ENCODE results near the gene SLC39A11. TPM values are rescaled to one million over a fixed set of nuclear protein-coding genes. Genes with fewer than 3 reads are reported as not detected.
A peak's percentile ranks its signal among the peaks of the same experiment; 100 is the strongest.

Gene SLC39A11
- total and polyA plus RNA-seq, 2 of the 13 experiments (the other 11 are each of a cell fraction or from before 2014, with no cell fraction given): 17.2 to 31.5 TPM

DNA sequence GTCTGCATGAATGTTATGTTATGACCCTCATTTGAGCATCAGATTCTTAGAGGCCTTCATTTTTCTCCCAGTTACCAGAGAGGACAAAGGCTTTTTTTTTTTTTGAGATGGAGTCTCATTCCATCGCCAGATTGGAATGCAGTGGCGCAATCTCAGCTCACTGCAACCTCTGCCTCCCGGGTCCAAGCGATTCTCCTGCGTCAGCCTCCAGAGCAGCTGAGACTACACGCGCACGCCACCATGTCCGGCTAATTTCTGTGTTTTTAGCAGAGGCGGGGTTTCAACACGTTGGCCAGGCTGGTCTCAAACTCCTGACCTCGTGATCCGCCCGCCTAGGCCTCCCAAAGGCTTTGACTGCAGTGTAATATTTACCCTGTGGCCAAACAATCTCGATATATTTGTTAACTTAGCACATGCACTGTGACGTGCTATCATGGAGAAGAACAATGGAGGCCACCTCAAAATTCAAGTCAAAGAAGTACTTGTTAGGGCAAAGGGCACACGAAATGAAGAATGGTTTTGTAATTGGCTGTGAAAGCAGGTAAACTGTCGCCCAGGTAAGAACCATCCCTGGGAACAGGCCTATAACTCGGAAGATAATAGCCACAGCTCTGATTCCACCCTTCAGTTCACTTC is 303.4 kb downstream of the SLC39A11 start (continued):
- TF ChIP-seq, protein P1, sequence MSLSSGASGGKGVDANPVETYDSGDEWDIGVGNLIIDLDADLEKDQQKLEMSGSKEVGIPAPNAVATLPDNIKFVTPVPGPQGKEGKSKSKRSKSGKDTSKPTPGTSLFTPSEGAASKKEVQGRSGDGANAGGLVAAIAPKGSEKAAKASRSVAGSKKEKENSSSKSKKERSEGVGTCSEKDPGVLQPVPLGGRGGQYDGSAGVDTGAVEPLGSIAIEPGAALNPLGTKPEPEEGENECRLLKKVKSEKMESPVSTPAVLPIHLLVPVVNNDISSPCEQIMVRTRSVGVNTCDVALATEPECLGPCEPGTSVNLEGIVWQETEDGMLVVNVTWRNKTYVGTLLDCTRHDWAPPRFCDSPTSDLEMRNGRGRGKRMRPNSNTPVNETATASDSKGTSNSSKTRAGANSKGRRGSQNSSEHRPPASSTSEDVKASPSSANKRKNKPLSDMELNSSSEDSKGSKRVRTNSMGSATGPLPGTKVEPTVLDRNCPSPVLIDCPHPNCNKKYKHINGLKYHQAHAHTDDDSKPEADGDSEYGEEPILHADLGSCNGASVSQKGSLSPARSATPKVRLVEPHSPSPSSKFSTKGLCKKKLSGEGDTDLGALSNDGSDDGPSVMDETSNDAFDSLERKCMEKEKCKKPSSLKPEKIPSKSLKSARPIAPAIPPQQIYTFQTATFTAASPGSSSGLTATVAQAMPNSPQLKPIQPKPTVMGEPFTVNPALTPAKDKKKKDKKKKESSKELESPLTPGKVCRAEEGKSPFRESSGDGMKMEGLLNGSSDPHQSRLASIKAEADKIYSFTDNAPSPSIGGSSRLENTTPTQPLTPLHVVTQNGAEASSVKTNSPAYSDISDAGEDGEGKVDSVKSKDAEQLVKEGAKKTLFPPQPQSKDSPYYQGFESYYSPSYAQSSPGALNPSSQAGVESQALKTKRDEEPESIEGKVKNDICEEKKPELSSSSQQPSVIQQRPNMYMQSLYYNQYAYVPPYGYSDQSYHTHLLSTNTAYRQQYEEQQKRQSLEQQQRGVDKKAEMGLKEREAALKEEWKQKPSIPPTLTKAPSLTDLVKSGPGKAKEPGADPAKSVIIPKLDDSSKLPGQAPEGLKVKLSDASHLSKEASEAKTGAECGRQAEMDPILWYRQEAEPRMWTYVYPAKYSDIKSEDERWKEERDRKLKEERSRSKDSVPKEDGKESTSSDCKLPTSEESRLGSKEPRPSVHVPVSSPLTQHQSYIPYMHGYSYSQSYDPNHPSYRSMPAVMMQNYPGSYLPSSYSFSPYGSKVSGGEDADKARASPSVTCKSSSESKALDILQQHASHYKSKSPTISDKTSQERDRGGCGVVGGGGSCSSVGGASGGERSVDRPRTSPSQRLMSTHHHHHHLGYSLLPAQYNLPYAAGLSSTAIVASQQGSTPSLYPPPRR (CRISPR knock-in tag; IDR thresholded peaks at IDR 0.05; ENCODE audit: borderline replicate concordance): 0 out of 2 replicates have a peak, but pooled peaks have one; percentile 16
- TF ChIP-seq TAF15 (IDR thresholded peaks at IDR 0.05; ENCODE audit: low read depth, low read length, poor library complexity, severe bottlenecking): no peak
- TF ChIP-seq ETV5 (CRISPR knock-in tag; IDR thresholded peaks at IDR 0.05; ENCODE audit: borderline replicate concordance): no peak
- TF ChIP-seq, protein P2, sequence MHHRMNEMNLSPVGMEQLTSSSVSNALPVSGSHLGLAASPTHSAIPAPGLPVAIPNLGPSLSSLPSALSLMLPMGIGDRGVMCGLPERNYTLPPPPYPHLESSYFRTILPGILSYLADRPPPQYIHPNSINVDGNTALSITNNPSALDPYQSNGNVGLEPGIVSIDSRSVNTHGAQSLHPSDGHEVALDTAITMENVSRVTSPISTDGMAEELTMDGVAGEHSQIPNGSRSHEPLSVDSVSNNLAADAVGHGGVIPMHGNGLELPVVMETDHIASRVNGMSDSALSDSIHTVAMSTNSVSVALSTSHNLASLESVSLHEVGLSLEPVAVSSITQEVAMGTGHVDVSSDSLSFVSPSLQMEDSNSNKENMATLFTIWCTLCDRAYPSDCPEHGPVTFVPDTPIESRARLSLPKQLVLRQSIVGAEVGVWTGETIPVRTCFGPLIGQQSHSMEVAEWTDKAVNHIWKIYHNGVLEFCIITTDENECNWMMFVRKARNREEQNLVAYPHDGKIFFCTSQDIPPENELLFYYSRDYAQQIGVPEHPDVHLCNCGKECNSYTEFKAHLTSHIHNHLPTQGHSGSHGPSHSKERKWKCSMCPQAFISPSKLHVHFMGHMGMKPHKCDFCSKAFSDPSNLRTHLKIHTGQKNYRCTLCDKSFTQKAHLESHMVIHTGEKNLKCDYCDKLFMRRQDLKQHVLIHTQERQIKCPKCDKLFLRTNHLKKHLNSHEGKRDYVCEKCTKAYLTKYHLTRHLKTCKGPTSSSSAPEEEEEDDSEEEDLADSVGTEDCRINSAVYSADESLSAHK (CRISPR knock-in tag; IDR thresholded peaks at IDR 0.05; ENCODE audit: borderline replicate concordance): no peak
- TF ChIP-seq ZNF207 (IDR thresholded peaks at IDR 0.05; ENCODE audit: borderline replicate concordance): no peak
- TF ChIP-seq, protein P3, sequence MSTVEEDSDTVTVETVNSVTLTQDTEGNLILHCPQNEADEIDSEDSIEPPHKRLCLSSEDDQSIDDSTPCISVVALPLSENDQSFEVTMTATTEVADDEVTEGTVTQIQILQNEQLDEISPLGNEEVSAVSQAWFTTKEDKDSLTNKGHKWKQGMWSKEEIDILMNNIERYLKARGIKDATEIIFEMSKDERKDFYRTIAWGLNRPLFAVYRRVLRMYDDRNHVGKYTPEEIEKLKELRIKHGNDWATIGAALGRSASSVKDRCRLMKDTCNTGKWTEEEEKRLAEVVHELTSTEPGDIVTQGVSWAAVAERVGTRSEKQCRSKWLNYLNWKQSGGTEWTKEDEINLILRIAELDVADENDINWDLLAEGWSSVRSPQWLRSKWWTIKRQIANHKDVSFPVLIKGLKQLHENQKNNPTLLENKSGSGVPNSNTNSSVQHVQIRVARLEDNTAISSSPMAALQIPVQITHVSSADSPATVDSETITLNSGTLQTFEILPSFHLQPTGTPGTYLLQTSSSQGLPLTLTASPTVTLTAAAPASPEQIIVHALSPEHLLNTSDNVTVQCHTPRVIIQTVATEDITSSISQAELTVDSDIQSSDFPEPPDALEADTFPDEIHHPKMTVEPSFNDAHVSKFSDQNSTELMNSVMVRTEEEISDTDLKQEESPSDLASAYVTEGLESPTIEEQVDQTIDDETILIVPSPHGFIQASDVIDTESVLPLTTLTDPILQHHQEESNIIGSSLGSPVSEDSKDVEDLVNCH (CRISPR knock-in tag; IDR thresholded peaks at IDR 0.05): no peak
- TF ChIP-seq ZNF615 (CRISPR knock-in tag; IDR thresholded peaks at IDR 0.05; ENCODE audit: borderline replicate concordance): no peak
- no peak for TF ChIP-seq NFKBIZ (CRISPR knock-in tag; IDR thresholded peaks at IDR 0.05)
- no peak for TF ChIP-seq SRSF1 (optimal IDR thresholded peaks at IDR 0.05; ENCODE audit: low read depth, low read length)
- no peak for TF ChIP-seq ZNF746 (CRISPR knock-in tag; IDR thresholded peaks at IDR 0.05)
- TF ChIP-seq, protein P4, sequence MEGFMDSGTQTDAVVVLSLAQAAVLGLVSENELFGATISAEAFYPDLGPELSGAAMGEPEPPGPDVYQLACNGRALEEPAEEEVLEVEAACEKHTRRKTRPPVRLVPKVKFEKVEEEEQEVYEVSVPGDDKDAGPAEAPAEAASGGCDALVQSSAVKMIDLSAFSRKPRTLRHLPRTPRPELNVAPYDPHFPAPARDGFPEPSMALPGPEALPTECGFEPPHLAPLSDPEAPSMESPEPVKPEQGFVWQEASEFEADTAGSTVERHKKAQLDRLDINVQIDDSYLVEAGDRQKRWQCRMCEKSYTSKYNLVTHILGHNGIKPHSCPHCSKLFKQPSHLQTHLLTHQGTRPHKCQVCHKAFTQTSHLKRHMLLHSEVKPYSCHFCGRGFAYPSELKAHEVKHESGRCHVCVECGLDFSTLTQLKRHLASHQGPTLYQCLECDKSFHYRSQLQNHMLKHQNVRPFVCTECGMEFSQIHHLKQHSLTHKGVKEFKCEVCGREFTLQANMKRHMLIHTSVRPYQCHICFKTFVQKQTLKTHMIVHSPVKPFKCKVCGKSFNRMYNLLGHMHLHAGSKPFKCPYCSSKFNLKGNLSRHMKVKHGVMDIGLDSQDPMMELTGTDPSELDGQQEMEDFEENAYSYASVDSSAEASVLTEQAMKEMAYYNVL (CRISPR knock-in tag; IDR thresholded peaks at IDR 0.05; ENCODE audit: borderline replicate concordance): peak; percentile 54; the same call in 1 of the 2 replicates
- TF ChIP-seq MYNN (CRISPR knock-in tag; IDR thresholded peaks at IDR 0.05; ENCODE audit: low read depth): no peak
- no peak for TF ChIP-seq NFE2L2 (IDR thresholded peaks at IDR 0.05; ENCODE audit: low read length)
- no peak for TF ChIP-seq HOXA9 (CRISPR knock-in tag; IDR thresholded peaks at IDR 0.05; ENCODE audit: borderline replicate concordance)

Data from HepG2 (cell line).